NCI-H1436 (cell line): ENCODE results near the gene ATF6.
A peak's percentile ranks its signal among the peaks of the same experiment; 100 is the strongest.
"Not testable (repeated sequence)": the region's sequence is repeated elsewhere in the genome, so short reads cannot be mapped to it uniquely, and the experiment has no call there.

Experiments
- DNase-seq: peaks from one replicate; lab custom pipeline; 2025; lab: John Stamatoyannopoulos, UW

Gene ATF6

DNA sequence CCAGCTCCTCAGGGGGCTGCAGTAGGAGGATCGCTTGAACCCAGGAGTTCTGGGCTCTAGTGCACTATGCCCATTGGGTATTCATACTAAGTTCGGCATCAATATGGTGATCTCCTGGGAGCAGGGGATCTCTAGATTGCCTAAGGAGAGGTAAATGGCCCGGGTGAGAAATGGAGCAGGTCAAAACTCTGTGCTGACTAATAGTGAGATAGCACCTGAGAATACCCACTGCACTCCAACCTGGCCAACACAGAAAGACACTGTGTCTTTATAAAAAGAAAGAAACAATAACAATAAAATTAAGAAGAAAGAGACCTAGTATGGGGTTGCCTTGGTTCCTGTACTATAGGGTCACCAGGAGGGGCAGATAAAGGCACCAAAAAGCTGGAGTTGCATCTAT is 30.3 kb upstream of the ATF6 start:
- no peak for DNase-seq

DNA sequence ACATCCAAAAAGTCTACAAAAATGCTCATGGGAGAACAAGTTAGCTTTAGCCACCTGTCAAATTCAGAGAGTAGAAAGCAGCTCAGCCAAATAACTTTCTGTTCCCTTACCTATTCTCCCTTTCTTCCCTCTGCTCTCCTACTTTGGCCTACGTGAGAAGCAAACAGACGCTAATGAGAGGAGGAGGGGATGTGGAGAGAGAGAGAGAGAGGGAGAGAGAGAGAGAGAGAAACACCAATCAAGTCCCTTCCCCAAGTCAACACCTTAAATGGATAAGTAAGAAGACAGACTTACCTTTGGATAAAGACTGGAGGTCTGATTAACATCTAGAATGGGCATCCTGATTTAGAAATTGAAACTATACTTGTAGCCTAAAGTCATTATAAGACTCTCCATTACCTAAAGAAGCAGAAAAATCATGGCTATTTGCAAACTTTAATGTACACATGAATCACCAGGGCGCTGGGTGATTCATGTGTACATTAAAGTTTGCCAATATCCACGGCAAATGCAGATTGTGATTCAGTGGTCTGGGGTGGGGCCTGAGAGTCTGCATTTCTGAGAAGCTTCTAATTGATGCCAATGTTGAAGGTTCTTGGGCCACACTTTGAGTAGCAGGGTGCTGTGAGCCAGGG is 29.7 kb upstream of the ATF6 start:
- DNase-seq: no peak

DNA sequence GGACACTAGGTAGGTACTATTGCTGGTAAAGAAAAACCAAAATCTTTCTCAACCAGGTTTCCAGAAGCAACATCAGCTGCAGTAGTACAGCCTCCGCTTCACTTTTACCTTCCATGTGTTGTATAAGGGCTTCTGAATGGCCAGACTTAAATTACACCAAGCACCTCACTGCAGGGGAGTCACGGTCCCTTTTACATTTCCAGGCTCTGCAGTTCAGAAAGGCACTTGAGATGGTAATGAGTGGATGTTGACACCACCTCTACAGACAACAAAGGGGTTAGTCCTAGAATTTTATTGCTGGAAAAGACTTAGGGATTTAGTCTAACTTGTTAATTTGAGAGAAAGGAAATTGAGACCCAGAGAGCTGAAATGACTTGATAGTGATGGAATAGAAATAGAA is 28.5 kb upstream of the ATF6 start:
- DNase-seq: no peak

DNA sequence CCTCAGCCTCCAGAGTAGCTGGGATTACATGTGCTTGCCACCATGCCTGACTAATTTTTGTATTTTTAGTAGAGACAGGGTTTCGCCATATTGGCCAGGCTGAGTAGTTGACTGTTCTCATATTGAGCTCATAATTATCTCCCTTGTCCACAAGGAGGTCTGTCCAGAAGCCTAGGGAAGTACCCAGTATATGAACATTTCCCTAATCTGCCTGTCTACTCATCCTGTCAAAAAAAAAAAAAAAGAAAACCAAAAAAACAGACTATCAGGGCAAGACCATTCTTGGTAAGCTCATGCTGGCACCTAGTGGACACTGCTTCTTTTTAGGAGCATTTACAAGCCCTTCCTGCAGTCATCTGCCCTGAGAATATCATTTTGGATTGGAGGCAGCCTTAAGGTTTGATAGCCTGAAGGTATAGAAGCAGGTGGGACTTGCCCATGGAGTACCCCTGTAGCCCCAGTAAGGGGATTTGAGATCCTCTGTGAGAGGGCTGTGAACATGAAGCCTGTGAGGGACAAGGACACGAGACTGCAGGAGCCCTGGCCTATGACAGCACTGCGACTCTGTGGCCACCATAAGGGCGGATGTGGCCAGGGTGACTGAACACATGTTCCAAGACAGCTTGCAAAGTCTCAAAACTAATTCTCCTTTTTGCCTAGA is 27.4 kb upstream of the ATF6 start:
- DNase-seq: no peak

DNA sequence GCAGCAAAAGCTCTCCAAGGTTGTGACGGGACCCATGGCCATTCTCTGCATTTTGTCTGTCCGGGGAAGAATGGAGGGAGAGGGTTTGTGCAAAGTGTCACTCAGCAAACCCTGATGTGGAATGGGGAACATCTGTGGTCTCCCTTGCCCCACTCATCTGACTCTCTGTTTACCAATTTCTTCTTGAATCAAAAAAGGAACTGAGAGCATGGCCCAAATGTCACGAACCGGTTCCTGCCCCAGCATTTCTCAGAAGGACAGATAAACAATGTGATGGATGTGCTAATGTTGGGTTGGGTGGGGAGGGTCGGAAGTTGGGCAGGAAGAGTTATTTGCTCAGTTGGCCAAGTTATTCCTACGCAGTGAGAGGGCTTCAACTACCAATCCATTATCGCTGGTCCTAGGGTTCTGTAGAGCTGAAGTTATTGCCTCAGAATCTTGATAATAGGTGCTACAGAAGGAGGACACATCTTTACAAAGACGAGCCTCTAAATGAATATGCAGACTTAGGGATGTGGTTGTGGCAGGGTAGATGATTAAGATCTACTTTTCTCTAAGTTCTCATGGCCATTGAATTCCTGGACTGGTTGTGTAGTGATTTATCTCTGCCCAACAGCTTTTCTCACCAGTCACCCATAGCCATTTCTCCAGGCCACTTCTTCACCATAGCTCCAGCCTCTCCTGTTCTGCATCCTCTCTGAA is 26.1 kb upstream of the ATF6 start:
- DNase-seq: no peak

DNA sequence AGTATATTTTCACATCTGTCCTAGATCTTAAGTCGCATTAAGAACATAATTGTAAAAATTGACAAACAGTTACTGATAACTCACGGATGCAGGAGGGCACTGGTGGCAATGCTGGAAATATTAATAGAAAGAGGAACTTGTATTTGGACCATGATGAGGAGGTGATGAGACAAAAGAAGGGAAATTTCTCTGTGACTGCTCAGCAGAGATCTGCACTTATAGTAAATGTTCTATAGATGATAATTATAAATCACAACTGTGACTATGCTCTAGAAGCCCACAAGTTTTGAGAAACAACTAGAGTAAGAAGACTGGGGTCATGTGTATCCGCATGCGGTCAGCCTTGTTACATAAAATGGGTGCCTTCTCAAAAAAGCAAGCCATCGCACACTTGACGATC is 25.2 kb upstream of the ATF6 start:
- DNase-seq: no peak

DNA sequence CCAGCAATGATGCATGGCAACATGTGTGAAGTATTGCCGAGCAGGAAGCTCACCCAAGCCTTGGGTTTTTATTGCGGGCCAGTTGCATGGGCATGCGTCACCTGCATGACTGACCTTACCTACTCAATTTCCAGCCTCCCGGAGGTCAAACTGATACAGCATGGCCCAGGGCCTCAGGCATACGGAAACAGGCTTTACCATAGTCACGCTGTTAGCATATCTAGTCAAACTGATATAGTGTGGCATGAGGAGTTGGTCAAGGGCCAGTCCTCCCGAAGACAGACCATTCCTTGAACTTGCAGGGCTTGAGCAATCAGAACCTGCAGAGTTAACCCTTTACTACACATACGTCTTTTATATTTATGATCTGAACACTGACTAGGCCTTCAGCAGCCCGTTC is 22.9 kb upstream of the ATF6 start:
- no peak for DNase-seq

DNA sequence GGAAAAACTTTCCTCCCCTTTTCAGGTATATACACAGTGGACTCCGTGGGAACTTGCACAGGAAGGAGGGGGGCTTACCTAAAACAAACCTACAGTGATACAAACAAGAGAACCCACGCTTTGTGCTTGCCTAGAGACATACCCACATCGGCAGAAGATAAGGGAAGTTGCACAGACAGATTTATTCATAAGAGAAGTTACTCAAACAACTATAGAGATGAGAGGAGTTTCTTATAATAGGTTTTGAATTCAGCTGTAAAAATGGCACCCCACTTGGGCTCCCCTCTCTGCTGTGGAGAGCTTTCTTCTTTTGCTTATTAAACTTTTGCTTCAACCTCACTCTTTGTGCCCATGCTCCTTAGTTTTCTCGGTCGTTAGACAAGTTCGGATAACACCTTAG is 18.3 kb upstream of the ATF6 start:
- no peak for DNase-seq

DNA sequence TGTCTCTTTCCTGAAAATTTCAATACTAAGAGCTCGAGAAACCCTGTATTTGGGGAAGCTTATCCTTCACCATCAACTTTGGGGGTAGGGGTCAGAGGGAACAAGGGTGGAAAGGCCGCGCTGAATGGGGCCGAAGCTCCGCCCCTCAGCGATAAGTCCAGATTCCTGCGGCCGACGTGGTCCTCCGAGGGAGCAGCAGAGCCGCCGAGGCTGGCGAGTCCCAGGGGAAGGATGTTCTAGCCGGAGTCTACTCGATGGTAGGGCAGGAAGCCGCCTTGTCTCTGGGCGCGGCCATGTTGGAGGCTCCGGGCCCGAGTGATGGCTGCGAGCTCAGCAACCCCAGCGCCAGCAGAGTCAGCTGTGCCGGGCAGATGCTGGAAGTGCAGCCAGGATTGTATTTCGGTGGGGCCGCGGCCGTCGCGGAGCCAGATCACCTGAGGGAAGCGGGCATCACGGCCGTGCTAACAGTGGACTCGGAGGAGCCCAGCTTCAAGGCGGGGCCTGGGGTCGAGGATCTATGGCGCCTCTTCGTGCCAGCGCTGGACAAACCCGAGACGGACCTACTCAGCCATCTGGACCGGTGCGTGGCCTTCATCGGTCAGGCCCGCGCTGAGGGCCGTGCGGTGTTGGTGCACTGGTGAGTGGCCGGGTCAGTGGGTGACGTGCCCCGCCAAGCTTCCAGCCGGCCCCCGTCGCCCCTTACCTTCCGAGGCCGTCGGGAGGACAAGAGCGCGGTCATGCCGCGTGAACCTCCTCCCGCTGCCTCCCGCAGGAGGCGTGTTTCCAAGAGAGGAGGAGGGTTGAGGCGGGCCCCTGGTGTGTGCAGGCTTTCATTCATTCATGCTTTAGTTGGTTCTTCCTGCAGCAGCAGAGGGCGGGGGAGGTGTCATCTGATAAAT is 16.4 kb upstream of the ATF6 start, which contains the start of gene DUSP12:
TSS of gene DUSP12 (plus strand) at position 278 of the 899 bp plus-strand sequence. CDS start at position 294, 16 bp downstream.
- peak; percentile 93 for DNase-seq

DNA sequence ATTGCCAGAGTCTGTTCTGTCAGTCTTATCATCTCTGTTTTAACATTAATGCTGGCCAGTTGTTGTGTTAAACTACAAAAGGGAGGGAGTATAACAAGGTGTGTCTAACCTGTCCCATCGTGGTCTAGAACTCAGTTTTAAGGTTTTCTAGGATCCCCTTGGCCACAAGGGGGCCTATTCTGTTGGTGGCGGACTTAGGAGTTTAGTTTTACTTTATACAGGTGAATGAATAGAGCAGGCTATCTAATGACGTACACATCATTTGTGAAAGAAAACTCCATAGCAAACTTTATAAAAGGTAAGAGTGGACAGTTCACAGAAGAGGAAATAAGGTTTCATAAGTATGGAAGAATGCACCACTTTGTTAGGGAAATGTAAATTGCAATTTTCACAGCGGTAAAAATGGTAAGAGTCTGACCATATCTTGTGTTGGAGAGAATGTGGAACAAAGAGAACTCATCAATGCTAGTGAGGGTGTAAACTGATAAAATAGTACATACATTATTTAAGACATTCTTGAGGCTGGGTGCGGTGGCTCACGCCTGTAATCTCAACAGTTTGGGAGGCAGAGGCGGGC is 2.5 kb upstream of the ATF6 start:
- DNase-seq: peak; percentile 1

DNA sequence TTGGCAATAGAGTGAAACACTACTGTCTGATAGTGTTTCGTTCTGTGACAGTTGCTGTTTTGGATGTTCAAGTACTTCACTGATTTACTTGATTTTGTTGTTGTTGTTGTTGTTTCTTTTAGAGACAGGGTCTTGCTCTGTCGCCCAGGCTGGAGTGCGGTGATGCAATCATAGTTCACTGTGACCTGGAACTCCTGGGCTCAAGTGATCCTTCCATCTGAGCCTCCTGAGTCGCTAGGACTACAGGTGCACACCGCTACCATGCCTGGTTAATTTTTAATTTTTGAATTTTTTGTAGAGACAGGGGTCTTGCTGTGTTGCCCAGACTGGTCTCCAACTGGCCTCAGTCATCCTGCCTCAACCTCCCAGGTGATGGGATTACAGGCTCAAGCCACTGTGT is 2.3 kb downstream of the ATF6 start:
- no peak for DNase-seq

DNA sequence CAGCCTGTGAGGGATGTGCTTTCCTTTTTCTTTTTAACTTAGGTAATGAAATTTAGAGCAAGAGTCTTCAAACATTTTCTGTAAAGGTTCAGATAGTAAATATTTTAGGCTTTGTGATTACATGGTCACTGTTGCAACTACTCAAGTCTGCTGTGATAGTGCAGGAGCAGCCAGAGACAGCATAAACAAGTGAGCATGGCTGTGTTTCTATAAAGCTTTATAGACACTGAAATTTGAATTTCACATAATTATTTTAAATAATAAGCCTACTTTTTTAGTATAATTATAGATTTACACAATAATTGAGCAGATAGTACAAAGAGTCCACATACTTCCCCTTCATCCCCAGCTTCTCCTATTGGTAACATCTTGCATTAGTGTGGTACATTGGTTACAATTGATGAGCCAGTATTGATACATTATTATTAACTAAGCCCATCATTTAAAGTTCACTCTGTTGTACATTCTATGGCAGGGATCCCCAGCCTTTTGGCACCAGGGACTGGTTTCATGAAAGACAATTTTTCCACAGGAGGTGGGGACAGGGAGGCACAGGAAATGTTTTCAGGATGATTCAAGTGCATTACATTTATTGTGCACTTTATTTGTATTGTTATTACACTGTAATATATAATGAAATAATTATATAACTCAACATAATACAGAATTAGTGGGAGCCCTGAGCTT is 3.0 kb downstream of the ATF6 start:
- DNase-seq: no peak

DNA sequence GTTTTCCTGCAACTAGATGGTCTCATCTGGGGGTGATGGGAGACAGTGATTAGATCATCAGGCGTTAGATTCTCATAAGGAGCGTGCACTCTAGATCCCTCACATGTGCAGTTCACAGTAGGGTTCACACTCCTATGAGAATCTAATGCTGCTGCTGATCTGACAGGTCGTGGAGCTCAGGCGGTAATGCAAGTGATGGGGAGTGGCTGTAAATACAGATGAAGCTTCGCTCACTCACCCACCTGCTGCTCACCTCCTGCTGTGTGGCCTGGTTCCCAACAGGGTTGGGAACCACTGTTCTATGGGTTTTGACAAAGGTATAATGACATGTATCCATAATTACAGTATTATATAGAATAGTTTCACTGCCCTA is 3.5 kb downstream of the ATF6 start:
- DNase-seq: not testable (repeated sequence)

DNA sequence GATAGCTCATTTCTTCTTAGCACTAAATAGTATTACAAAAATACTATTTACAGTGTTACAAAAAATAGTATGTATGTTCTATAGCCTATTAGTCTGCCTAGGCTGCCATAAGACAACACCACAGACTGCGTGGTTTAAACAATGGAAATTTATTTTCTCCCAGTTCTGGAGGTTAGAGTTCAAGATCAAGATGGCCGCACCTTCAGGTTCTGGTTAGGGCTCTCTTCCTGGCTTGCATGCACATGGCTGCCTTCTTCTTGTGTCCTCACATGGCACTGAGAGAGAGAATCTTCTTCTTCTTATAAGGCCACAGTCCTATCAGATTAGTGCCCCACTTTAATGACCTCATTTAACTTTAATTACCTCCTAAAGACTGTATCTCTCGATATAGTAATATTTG is 4.1 kb downstream of the ATF6 start:
- DNase-seq: no peak

DNA sequence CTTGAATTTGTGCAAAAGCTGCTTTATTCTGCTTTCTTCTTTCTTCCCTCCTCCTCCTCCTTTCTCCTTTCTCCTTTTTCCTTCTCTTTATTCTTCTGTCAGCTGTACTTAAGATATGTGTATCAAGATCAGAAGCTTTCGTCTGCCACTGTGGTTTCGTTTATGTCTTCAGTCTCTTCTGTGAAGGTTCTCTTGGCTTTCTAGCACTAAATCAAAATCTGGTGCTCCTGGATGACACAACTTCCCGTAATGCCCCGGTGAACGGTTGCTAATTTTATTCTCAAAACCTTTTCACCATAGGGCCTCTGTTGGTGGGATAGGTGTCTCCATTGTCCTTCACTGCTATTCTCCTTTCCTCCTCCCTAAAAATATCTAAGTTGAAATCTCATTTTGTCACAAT is 5.0 kb downstream of the ATF6 start:
- DNase-seq: no peak

DNA sequence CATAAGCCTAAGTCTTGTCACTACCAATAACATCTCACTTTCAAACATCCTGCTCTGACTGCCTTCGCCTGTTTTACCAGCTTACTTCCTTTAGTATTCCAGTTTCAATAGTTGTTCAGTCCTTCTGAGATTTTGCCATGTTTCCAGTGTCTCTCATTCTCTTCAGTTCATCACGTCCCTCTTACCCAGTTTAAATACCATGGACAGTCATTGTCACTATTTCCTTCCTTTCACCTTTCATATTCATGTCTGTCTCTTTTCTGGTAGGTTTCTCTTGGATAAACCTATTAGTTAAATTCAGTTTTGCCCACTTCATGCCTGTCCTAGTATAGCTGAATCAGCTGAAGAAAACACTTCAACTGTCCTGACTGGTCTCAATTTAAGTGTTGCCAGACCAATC is 5.9 kb downstream of the ATF6 start:
- no peak for DNase-seq

DNA sequence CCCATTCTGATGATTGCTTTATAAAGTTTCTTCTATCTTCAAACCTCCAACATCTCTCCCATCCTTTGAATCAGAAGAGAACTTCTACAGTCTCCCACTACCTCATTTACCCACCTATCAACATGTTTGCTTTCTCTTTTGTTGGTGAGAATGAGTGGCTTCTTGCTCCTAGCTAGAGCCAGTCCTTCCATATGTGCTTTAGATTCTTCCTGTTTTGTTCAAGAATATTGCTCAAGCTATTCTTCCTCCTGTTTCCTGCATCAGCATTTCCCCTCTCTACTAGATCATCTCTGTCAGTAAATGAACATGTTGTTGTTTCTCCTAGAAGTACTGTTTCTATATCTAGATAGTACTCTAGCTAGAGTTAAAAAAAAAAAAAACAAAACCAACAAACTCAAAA is 6.3 kb downstream of the ATF6 start:
- DNase-seq: no peak

DNA sequence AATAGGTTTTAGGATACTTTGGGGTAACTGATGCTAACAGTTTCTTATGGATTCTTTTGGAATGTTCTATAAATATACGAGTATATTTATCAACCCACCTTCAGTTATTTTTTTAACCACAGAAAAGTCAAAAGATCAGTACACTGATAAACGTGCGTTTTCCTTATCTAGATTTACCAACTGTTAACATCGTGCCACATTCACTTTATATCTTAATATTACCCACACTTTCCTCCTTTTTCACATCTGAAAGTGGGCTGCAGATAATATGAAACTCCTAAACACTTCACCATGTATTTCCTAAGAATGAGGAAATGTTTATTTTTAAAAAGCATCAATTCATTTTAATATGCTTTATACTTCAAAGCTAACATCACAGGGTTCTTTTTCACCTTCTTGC is 7.7 kb downstream of the ATF6 start:
- no peak for DNase-seq

DNA sequence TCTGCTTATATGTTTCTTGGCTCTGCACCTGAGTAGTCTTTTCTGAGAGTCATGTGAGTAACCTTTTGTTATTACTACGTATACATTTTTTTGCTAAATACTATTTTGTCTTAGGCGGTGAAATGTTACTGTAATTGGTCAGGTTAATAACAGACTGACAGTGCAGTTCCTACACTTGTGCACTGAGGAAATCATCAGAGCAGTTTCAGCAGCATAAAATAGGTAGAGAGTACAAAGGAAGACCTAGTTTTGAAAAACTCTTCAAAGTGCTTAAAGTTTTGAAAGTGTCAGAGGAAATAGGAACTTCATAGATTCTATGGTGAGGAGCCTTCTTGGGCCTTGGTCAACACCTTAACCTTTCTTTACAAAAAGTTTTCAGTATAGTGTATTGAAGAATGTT is 11.1 kb downstream of the ATF6 start:
- DNase-seq: no peak

DNA sequence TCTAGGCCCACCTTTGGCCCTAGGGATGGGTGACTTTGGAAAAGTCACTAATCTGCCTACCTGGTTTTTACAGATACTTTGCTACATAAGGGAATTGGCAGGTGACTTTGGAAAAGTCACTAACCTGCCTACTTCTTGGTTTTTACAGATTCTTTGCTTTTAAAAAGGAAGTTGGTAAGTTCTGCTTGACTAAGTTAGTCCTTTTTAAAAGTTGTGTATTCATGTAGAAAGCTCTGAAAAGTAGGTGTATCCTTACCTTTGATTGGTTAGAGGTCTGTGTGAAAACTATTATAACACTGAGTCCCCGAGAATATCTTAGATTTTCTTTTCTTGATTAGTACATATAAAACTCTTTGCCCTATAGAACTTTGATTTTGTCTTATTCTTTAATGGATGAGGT is 12.4 kb downstream of the ATF6 start:
- DNase-seq: no peak

DNA sequence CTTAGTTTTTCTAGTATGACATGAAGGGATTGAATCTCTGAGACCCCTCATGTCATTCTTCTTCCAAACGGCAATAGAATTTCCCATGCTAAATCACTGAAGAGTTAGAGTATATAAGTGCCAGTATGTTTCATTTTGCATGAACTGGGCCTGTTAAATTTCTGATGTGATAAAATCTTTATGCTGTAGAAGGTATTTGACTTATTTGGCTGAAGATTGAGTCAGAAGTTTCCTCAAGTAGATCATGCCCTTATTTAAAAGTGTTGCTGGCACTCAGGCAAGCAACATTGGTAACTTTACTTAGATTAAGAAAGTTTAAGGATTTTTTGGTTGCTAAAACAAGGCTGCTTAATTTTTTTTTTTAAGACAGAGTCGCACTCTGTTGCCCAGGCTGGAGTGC is 13.3 kb downstream of the ATF6 start:
- no peak for DNase-seq

DNA sequence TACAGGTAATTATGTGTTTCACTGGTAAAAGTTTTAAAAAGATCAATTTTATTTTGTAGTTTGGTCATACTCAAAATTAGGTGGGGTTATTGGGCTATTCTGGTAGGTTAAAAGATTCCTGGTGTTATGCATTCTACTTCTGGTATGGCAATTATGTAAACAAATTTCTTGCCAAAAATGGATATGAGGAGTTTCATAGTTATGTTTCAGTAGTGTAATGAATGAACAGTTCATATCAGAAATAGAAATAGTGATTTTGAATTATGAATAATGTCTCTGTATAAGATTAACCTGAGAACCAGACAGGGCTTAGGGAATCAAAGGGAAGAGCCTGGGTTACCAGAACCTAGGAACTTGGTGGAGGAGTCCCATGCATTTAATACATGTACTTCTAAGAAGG is 15.9 kb downstream of the ATF6 start:
- no peak for DNase-seq
